HG03097 (cell line): ENCODE measurements around the gene NUTM2B.
"Not testable (repeated sequence)": the region's sequence is repeated elsewhere in the genome, so short reads cannot be mapped to it uniquely, and the experiment has no call there.

Experiments
- ATAC-seq: cut with Tn5 transposase; IDR thresholded peaks from one replicate; pipeline ENCODE4 v1.9.1; 2021; ENCODE audit not compliant: unreplicated experiment, low FRiP score

Gene NUTM2B

DNA sequence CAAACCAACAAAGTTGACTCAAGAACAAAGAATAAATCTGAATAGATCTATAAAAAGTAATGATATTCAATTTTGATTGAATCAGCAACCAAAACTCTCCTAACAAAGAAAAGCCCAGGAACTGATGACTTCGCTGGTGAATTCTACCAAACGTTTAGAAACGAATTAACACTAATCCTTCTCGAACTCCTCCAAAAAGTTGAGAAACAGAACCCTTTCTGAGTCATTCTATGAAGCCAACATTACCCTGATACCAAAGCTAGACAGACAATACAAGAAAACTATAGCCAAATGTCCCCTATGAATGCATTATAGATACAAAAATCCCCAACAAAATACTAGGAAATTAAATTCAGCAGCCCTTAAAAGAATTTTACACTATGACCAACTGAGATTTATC, 17.0 kb downstream of the NUTM2B start:
- not testable (repeated sequence) for ATAC-seq

DNA sequence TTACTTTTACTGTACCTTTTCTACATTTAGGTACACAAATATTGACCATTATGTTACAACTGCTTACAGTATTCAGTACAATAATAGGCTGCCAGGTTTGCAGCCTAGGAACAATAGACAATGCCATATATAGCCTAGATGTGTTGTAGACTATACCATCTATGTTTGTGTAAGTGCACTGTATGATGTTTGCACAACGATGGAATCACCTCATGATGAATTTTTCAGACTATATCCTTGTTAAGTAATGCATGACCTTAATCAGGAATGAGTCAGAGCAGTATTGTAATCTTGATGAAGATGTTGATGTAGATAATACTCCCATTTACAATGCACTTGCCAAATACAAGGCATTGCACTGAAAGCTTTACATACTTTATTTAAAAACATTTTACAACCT, 23.6 kb downstream of the NUTM2B start:
- ATAC-seq: not testable (repeated sequence)

GRCh38 chr10:79744844-79745243, 41.8 kb downstream of the NUTM2B start:
- ATAC-seq: not testable (repeated sequence)

DNA sequence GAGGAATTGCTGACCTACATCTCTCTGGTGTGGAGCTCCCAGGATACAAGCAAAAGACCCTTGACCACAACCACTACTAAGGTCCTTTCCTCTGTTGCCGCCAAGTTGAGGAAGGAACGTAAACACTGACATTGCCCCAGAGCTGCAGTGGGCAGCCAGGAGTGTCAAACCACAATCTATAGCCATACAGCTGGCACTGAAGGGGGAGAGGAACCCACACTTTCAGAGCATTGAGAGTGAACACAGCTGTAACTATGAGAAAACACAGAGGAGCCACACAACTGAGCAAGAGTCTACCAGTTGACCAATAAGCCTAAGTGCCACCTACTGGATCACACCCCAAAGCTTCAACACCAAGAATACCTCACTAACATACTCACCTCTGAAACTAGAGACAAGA, 45.5 kb downstream of the NUTM2B start:
- ATAC-seq: peak; percentile 84

DNA sequence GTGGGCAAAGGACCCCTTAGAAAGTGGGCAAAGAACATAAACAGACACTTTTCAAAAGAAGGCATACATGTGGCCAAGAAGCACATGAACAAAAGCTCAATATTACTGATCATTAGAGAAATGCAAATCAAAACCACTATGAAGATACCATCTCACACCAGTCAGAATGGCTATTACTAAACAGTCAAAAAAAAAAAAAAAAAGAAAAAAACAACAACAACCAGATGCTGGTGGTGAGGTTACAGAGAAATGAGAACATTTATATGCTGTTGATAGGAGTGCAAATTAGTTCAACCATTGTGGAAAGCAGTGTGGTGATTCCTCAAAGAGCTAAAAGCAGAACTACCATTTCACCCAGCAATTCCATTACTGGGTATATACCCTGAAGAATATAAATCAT, 50.6 kb downstream of the NUTM2B start:
- not testable (repeated sequence) for ATAC-seq

GRCh38 chr10:79758297-79758993, 55.4 kb downstream of the NUTM2B start:
- not testable (repeated sequence) for ATAC-seq
